ENCODE data around the gene ASF1A. TPM values are rescaled to one million over a fixed set of nuclear protein-coding genes. Genes with fewer than 3 reads are reported as not detected.

Gene ASF1A
- total and polyA plus RNA-seq, 9 of the 15 experiments (the other 6 are each of a cell fraction or from before 2014, with no cell fraction given): 31.5 to 45.3 (median 34.8) TPM

GRCh38 chr6:118894425-118895260 is 691 bp downstream of the ASF1A start (continued):
- TF ChIP-seq SIN3A (IDR thresholded peaks at IDR 0.05; ENCODE audit: borderline replicate concordance in 2 of 2, control insufficient read depth in 1 of 2, low read depth in 2 of 2, low read length in 2 of 2) (peak in 1 of 2 experiments; percentile 8; a peak in 1 of 4 replicates), POLR2G (IDR thresholded peaks at IDR 0.05; ENCODE audit: low read depth, low read length) (peak; percentile 76), BRF1 (IDR thresholded peaks at IDR 0.05; ENCODE audit: borderline replicate concordance, extremely low read depth, insufficient read length) (no peak), DPF2 (IDR thresholded peaks at IDR 0.05) (no peak), TOE1 (IDR thresholded peaks at IDR 0.05; ENCODE audit: borderline replicate concordance) (no peak), TOE1 (CRISPR knock-in tag; IDR thresholded peaks at IDR 0.05; ENCODE audit: borderline replicate concordance, low read depth) (no peak; the same call in 1 of the 2 replicates), ZNF695 (CRISPR knock-in tag; IDR thresholded peaks at IDR 0.05) (no peak), CBFB (CRISPR knock-in tag; IDR thresholded peaks at IDR 0.05) (no peak), ZC3H4 (CRISPR knock-in tag; IDR thresholded peaks at IDR 0.05; ENCODE audit: borderline replicate concordance) (peak; percentile 47; the same call in 1 of the 2 replicates), ZNF263 (CRISPR knock-in tag; IDR thresholded peaks at IDR 0.05; ENCODE audit: borderline replicate concordance) (0 out of 2 replicates have a peak, but pooled peaks have one; percentile 12), DNMT1 (IDR thresholded peaks at IDR 0.05) (no peak), CREBBP (IDR thresholded peaks at IDR 0.05; ENCODE audit: low read depth, low read length) (no peak), ELF2 (CRISPR knock-in tag; IDR thresholded peaks at IDR 0.05) (no peak), NFIX (CRISPR knock-in tag; IDR thresholded peaks at IDR 0.05; ENCODE audit: low read depth) (no peak), NRF1 (conservative IDR thresholded peaks at IDR 0.05 in 1 of 2, IDR thresholded peaks at IDR 0.05 in 1 of 2) (peak in 1 of 2 experiments; percentile 81; a peak in 1 of 4 replicates), ZBTB7A (IDR thresholded peaks at IDR 0.05; ENCODE audit: borderline replicate concordance, control insufficient read depth, low read depth, low read length) (no peak; the same call in 1 of the 2 replicates), HEY1 (CRISPR knock-in tag; IDR thresholded peaks at IDR 0.05; ENCODE audit: borderline replicate concordance) (no peak), MIER1 (IDR thresholded peaks at IDR 0.05; ENCODE audit: low read depth) (no peak), POLR2A (conservative IDR thresholded peaks at IDR 0.05) (peak; percentile 51)
- TF ChIP-seq, protein P1, sequence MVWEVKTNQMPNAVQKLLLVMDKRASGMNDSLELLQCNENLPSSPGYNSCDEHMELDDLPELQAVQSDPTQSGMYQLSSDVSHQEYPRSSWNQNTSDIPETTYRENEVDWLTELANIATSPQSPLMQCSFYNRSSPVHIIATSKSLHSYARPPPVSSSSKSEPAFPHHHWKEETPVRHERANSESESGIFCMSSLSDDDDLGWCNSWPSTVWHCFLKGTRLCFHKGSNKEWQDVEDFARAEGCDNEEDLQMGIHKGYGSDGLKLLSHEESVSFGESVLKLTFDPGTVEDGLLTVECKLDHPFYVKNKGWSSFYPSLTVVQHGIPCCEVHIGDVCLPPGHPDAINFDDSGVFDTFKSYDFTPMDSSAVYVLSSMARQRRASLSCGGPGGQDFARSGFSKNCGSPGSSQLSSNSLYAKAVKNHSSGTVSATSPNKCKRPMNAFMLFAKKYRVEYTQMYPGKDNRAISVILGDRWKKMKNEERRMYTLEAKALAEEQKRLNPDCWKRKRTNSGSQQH (CRISPR knock-in tag; IDR thresholded peaks at IDR 0.05): no peak
- TF ChIP-seq, protein P2, sequence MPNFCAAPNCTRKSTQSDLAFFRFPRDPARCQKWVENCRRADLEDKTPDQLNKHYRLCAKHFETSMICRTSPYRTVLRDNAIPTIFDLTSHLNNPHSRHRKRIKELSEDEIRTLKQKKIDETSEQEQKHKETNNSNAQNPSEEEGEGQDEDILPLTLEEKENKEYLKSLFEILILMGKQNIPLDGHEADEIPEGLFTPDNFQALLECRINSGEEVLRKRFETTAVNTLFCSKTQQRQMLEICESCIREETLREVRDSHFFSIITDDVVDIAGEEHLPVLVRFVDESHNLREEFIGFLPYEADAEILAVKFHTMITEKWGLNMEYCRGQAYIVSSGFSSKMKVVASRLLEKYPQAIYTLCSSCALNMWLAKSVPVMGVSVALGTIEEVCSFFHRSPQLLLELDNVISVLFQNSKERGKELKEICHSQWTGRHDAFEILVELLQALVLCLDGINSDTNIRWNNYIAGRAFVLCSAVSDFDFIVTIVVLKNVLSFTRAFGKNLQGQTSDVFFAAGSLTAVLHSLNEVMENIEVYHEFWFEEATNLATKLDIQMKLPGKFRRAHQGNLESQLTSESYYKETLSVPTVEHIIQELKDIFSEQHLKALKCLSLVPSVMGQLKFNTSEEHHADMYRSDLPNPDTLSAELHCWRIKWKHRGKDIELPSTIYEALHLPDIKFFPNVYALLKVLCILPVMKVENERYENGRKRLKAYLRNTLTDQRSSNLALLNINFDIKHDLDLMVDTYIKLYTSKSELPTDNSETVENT (CRISPR knock-in tag; IDR thresholded peaks at IDR 0.05): peak; percentile 12; the same call in 1 of the 2 replicates
- TF ChIP-seq, protein P3, sequence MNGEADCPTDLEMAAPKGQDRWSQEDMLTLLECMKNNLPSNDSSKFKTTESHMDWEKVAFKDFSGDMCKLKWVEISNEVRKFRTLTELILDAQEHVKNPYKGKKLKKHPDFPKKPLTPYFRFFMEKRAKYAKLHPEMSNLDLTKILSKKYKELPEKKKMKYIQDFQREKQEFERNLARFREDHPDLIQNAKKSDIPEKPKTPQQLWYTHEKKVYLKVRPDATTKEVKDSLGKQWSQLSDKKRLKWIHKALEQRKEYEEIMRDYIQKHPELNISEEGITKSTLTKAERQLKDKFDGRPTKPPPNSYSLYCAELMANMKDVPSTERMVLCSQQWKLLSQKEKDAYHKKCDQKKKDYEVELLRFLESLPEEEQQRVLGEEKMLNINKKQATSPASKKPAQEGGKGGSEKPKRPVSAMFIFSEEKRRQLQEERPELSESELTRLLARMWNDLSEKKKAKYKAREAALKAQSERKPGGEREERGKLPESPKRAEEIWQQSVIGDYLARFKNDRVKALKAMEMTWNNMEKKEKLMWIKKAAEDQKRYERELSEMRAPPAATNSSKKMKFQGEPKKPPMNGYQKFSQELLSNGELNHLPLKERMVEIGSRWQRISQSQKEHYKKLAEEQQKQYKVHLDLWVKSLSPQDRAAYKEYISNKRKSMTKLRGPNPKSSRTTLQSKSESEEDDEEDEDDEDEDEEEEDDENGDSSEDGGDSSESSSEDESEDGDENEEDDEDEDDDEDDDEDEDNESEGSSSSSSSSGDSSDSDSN (IDR thresholded peaks at IDR 0.05; ENCODE audit: borderline replicate concordance in 1 of 2, low read depth in 2 of 2, low read length in 2 of 2): peak; percentile 94
